Stimulated activated CD8-positive, alpha-beta memory T cell treated with anti-CD3 and anti-CD28 coated beads, Interleukin-4, amount 100 ng/mL, for 48 hours (primary cell): Measurements from ENCODE around the gene RASA4B.
"Not testable (repeated sequence)": the region's sequence is repeated elsewhere in the genome, so short reads cannot be mapped to it uniquely, and the experiment has no call there.

Experiments used
- DNase-seq: peaks from one replicate; pipeline ENCODE4 v3.0.0-alpha.2; 2020

The RASA4B gene

DNA sequence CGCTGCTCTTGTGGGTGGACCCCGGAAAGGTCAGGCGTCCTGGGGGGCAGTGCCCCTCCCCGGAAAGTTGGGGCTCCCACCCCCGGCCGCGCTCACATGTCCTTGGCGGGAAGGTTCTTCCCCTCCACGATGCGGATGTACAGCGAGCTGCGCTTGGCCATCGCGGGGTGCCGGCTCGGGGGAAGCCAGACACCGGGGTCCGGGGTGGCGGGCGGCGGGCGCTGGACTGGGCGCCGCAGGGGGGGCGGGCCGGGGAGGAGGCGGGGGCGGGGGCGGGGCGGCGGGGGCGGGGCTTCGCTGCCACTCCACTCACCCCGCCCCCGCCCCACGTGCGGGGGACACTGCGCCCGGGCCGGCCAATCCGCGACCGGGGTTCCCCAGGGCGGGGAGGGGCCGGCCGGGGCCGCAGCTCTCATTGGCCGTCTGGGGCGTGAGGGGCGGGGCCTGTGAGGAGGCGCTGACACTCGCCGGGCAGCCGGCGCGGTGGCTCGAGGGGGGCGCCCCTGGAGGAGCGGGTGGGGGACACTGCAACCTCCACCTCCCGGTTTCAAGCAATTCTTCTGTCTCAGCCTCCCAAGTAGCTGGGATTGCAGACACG, at the start of gene RASA4B:
RASA4B (minus strand) TSS at position 228 of the 598 bp plus-strand sequence; CDS start at position 161, 67 bp downstream.
- not testable (repeated sequence) for DNase-seq

GRCh38 chr7:102550808-102551422, 33.3 kb upstream of the RASA4B start, which contains the start of gene SPDYE2:
Gene SPDYE2 (plus strand): TSS chr7:102551226. CDS start chr7:102553256, 2,030 bp downstream.
- not testable (repeated sequence) for DNase-seq

DNA sequence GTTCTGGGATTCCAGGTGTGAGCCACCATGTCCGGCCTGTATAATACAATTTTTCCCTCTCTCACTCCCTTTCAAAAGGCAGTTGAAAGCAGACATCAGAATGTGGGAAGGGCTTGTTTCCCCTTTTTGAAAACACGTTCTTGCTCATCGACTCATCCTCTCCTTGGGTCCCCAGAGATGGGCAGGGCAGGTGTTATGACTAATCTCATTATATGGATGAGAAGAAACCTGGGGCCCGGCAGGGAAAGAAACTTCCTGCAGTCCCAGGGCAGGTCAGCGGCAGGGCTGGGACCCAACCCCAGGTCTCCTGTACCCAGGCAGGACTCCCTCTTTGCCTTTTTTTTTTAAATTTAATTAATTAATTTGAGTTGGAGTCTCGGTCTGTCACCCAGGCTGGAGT, 28.8 kb upstream of the RASA4B start:
- DNase-seq, result not testable (repeated sequence)

GRCh38 chr7:102545288-102545687, 27.7 kb upstream of the RASA4B start:
- DNase-seq, result not testable (repeated sequence)

- not testable (repeated sequence) for DNase-seq
Measured at GRCh38 chr7:102544372-102544771, 26.8 kb upstream of the RASA4B start.

DNA sequence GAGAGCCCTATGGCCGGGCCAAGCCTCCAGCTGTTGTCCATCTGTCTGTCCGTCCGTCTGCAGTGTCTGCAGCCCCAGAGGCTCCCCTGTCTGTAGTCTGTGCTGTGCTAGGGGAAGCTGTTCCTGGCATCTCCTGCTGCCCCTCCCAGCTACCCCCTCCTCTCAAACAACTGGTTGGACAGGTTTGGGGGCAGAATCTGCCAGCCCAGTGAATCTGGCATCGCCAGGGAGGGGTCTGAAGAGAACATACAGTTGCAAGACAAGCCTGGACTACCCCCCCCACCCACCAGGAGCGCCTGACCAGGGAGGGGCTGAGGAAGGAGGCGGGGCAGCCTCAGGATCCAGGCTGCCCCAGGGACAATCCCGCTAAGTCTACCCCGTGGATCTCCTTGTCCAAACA, 26.0 kb upstream of the RASA4B start, which contains the start of gene UPK3BL2:
UPK3BL2 (minus strand) TSS at position 101 of the 400 bp plus-strand sequence; CDS start at position 41, 60 bp downstream.
- DNase-seq, result not testable (repeated sequence)

DNA sequence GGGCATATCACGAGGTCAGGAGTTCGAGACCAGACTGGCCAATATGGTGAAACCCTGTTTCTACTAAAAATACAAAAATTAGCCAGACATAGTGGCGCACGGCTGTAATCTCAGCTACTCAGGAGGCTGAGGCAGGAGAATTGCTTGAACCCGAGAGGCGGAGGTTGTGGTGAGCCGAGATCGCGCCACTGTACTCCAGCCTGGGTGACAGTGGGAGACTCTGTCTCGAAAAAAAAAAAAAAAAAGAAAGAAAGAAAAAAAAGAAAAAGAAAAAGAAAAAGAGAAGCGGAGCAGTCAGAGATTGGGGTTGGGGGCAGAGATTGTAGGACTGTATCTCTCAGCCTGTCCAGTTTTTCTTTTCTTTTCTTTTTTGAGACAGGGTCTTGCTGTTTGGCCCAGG, 25.2 kb upstream of the RASA4B start:
- DNase-seq, result not testable (repeated sequence)

DNA sequence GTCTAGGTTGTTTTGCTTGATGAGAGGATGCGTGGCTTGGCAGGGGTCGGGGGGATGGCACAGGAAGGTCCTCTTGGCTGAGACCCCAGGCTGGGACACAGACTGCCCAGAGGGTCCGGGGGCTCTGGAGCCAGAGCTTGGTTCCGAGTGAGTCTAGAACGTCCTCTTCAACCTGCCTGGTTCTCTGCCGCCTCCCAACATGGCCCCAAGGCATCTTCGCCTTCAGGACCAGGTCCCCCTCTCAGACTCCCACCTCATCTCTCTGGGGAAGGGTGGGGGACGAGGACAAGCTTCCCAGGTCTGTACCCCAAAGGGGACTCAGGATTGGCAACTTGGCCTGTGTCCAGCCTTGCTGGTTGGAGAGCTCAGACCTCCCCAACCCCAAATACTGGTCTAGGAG, 24.5 kb upstream of the RASA4B start:
- not testable (repeated sequence) for DNase-seq

DNA sequence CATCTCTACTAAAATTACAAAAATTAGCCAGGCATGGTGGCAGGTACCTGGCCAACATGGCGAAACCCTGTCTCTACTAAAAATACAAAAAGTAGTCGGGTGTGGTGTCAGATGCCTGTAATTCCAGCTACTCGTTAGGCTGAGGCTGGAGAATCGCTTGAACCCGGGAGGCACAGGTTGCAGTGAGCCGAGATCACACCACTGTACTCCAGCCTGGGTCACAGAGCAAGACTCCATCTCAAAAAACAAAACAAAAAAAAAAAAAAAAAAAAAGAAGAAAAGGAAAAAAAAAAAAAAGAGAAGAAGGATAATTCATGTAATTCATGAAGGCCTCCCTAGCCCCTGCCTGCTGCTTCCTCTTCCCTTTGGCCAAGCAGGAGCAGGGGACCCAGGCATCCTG, 23.0 kb upstream of the RASA4B start:
- DNase-seq, result not testable (repeated sequence)

GRCh38 chr7:102535062-102535615, 17.6 kb upstream of the RASA4B start:
- not testable (repeated sequence) for DNase-seq

GRCh38 chr7:102532127-102532526, 14.6 kb upstream of the RASA4B start:
- not testable (repeated sequence) for DNase-seq

- not testable (repeated sequence) for DNase-seq
Measured at GRCh38 chr7:102531583-102531982, 14.0 kb upstream of the RASA4B start.

DNA sequence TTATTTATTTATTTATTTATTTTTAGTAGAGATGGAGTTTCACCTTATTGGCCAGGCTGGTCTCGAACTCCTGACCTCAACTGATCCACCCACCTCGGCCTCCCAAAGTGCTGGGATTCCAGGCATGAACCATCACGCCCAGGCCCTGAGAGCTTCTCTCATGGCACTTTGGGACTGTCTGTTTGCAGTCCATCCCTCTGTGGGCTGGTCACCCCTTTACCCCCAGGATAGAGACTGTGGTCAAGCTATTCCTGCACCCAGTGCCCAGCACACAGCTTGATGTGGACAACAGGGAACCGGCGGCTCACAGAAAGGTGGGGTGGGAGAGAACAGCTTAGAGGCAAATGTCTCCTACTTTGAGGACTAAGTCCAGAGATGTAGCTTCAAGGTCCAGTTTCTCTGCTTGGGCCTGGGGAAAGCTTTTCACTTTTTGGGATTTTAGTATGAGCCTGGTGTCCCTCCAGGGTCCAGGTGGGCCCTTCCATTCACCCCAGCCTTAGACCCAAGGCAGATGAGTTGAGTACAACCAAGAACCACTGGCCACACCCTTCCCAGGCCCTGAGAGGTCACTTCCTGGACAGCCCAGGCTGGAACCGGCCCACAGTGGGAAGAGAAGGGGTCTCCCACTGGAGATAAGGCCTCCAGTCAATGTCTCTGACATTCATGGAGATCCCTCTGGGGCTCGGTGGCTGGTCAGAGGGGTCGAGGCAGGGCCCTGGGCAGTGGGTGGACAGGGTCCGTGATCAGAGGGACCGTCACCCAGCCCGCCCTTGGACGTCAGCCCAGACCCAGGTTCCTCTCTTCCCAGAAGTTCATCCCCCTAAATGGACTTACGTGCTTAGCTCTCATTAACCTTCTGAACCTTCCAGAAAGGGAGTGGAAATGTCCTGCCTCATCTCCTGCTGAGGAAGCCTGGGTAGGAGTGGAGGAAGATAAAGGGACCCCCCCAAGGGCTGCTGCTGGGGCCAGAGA, 10.5 kb upstream of the RASA4B start:
- peak; percentile 20 for DNase-seq

DNA sequence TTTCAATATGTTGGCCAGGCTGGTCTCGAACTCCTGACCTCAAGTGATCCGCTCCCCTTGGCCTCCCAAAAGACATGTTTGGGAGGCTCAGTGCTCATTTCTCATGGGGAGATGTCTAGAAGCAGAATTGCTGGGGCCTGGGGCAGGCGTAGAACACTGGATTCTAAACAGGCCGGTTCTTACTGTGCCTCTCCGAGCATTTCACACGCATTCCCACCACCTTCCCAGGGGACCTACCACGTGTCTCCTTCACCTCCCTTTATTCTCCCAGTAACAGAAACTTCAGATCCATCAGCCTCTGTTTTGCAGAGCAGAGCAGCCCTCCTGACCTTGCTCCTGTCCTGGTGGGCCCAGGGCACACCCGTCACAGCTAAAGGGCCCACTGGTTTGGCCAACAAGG, 9.6 kb upstream of the RASA4B start:
- not testable (repeated sequence) for DNase-seq

DNA sequence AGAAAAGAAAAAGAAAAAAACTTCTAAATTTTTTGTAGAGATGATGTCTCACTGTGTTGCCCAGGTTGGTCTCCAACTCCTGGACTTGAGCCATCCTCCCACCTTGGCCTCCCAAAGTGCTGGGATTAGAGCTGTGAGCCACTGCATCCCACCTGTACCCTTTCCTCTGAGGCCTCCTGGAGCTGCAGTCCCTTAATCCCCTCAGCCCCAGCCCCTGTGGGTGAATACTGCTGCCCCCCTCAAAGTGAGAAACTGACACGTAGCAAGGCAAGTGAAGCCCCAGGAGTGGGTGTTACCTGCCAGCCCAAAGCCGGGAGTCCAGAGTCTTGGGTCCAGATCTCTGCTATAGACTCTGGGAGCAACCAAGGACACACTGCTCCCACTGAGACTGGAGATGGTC, 7.2 kb upstream of the RASA4B start:
- not testable (repeated sequence) for DNase-seq

GRCh38 chr7:102520797-102521196, 3.2 kb upstream of the RASA4B start:
- not testable (repeated sequence) for DNase-seq

DNA sequence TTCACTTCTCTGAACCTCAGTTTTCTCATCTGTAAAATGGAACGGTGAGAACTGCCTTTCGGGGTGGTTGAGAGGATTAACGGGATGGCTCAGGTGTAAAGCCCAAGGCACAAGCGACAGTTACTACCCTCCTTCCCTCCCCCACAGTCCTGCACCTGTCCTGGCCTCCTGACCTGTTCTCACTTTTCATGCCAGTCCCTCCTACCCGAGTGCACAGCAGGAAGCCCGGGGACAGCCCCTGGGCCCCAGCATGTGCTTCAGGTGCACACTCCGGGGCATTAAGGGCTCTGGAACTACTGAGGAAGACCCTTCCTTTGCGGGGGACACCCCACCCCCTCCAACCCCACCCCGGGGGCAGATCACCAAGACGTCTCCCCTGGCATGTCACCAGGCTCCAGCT, 626 bp downstream of the RASA4B start:
- DNase-seq, result not testable (repeated sequence)

GRCh38 chr7:102515889-102516288, 1.7 kb downstream of the RASA4B start:
- not testable (repeated sequence) for DNase-seq

DNA sequence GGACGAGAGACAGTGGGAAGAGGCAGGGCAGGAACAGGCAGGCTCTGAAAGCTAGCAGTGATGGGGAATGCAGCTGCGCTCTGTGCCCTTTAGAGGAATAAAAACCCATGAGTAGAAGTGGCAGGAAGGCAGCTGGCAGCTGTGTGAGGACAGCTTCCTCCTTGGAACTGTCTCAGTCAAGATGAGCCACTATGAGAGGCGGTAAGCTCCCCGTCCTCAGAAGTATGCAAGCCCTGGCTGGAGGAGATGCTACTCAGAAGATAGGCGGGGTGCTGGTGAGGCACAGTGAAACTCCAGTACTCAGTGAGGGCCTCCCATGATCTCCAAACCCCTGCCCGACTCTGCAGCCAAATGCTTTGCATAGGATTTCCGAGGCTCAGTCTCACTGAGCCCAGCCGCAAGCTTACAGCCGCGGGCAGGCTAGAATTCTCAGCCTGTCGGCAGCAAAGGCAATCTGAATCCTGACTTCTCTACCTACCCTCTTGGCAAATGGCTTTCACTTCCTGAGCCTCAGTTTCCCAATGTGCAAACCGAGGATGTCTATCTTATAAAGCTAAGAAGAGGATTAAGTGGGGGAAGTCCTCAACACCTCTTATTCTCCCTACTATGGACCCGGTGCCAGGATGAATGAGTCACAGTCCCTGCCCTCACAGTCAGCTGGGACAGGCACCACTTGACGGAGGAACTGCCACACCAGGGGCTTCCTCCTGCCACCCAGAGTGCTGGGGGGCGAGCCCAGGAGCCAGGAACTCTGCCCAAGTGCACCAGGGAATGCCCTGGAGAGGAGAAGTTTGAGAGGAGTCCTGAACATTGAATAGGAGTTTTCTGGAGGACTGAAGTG, 2.5 kb downstream of the RASA4B start:
- not testable (repeated sequence) for DNase-seq

DNA sequence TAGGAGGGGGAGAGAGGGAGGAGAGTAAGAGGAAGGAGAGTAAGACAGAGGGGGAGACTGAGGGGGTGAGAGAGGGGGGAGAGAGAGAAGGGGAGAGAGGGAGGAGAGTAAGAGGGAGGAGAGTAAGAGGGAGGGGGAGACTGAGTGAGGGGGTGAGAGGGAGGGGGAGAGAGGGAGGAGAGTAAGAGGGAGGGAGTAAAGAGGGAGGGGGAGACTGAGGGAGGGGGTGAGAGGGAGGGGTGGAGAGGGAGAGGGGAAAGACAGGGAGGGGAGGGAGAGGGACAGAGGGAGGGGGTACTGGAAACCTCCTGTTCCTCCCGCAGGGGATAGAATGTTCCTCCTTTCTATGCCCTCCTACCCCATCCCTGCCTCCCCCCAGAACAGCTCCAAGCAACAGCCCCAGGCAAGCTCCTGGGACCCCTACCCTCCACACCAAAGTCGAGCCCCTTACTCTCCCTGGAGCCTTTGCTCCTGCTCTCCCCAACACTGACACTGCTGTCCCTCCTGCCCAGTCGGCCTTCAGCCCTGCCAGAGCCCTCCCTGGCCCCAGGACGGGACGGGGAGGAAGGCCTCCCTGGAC, 4.8 kb downstream of the RASA4B start:
- not testable (repeated sequence) for DNase-seq

DNA sequence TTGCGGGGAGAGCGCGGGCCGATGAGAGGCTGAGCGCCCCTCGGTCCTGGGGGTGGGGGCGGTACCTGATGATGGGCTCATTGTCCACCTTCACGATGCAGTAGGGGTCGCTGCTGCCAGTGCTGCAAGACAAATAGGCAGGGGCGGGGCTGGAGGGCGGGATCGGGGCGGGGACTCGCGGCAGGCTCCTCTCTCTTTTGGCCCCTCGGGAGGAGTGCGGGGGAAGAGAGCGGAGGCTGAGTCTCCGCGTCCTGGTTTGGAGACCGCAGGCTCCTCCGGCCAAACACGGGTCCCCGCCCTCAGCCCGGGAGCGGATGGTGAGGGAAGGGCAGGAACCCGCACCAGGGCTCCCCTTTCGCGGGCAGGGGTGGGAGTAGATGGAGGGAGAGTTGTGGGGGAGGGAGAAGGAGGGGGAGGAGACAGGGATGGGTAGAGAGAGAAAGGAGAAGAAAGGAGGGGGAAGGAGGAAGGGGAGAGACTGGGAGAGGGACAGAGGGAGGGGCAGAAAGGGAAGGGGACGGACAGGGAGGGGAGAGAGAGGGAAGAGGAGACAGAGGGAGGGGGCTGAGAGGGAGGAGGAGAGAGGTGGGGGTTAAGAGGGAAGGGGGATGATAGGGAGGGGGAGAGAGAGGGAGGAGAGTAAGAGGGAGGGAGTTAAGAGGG, 5.6 kb downstream of the RASA4B start:
- DNase-seq, result not testable (repeated sequence)
